ENCODE results near the gene GPN2. TPM values are rescaled to one million over a fixed set of nuclear protein-coding genes. Genes with fewer than 3 reads are reported as not detected.

The GPN2 gene
- total and polyA plus RNA-seq, 2 donors (not counting 3 experiments of a cell fraction or from before 2014, with no cell fraction given), result 21.9 to 37.4 TPM

DNA sequence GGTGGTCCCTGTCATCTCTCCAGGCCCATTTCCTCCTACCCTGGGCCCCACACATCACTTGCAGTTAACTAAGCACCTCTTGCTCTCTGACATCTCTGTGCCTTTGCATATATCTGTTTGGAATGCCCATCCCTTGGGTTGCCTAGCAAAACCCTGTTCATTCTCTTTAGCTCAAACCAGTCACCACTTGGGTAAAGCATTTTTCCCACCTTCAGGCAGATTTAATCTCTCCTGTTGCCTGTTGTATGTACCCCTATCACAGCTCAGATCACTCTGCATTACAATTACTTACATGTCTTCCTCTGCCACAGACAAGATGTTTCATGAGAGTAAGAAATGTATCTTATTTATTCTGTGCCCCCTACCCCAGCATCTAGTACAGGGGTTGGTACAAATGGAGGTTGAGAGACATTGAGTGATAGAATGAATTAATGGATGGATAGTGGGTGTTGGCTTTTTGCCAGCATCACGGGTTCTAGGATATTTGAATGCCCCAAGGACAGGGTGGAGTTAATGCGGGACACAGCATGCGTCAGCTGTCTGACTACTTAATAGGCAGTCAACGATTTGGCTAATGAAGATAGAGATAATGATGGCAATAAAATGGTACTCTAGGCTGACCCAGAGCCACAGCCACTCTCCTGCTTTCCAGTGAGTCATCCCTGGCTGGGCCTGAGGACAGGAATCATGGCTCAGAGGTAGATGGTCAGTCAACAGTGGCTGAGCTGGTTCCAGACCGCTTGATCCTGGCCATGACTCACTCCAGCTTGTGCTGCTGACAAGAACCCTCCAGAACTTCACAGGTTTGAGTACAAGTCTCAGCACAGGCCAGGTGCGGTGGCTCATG is 17.2 kb upstream of the GPN2 start:
- H3K36me3 ChIP-seq (ENCODE audit: control insufficient read depth in 2 of 2, extremely low read depth in 1 of 2, insufficient read depth in 2 of 2, low read length in 2 of 2), result no peaks in the 10 kb centered on the region
- dilution Hi-C loops (cut with MboI; ENCODE audit: extremely low pct_ligation_motif_present, low sequenced_read_pairs) (no loop called here), intact Hi-C loops (cut with micrococcal nuclease) (no loop called here)
- H3K9ac ChIP-seq (replicated peaks; ENCODE audit: extremely low read depth, insufficient read depth, low read length), result no peak overlapping the region
- no peaks in the 10 kb centered on the region for H3K9me3 ChIP-seq (replicated peaks; ENCODE audit: control insufficient read depth, insufficient read depth, low read length)
- peaks cover 0 to 1% of the 10 kb centered on the region in 2 experiments for H3K27me3 ChIP-seq (ENCODE audit: control insufficient read depth in 2 of 2, insufficient read depth in 2 of 2, low read length in 2 of 2)
- H3K4me2 ChIP-seq (ENCODE audit: insufficient read depth, low read length), result no peak overlapping the region
- no peaks in the 10 kb centered on the region for H4K20me1 ChIP-seq (replicated peaks; ENCODE audit: control insufficient read depth, extremely low read depth, insufficient read depth, low read length)
- TF ChIP-seq, protein P1, sequence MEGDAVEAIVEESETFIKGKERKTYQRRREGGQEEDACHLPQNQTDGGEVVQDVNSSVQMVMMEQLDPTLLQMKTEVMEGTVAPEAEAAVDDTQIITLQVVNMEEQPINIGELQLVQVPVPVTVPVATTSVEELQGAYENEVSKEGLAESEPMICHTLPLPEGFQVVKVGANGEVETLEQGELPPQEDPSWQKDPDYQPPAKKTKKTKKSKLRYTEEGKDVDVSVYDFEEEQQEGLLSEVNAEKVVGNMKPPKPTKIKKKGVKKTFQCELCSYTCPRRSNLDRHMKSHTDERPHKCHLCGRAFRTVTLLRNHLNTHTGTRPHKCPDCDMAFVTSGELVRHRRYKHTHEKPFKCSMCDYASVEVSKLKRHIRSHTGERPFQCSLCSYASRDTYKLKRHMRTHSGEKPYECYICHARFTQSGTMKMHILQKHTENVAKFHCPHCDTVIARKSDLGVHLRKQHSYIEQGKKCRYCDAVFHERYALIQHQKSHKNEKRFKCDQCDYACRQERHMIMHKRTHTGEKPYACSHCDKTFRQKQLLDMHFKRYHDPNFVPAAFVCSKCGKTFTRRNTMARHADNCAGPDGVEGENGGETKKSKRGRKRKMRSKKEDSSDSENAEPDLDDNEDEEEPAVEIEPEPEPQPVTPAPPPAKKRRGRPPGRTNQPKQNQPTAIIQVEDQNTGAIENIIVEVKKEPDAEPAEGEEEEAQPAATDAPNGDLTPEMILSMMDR (IDR thresholded peaks at IDR 0.05; ENCODE audit: extremely low read depth in 1 of 2, insufficient read depth in 1 of 2, low read depth in 1 of 2, low read length in 2 of 2), result no peak
- TF ChIP-seq EZH2 (IDR thresholded peaks at IDR 0.05; ENCODE audit: borderline replicate concordance, low read depth, low read length, severe bottlenecking) (no peak), POLR2A (IDR thresholded peaks at IDR 0.05; ENCODE audit: low read depth, low read length) (no peak), POLR2AphosphoS5 (IDR thresholded peaks at IDR 0.05; ENCODE audit: insufficient read depth, low read depth, low read length) (no peak), FOS (IDR thresholded peaks at IDR 0.05; ENCODE audit: borderline replicate concordance, insufficient read depth, low read length) (peak; percentile 83), JUN (IDR thresholded peaks at IDR 0.05; ENCODE audit: borderline replicate concordance, insufficient read depth, insufficient read length, low read depth) (peak; percentile 20)
- no peaks in the 10 kb centered on the region for H3K79me2 ChIP-seq (ENCODE audit: control insufficient read depth, insufficient read depth, low read length)
- POLR2A ChIA-PET, result no interaction called here
- peak; percentile 91 for FAIRE-seq
- CTCF ChIA-PET, result interaction anchor here (1.7 kb wide), 1 partner anchor 20 kb away, joined by 4 read pairs; no protein-coding TSS in a partner anchor
- BruUV-seq (replicated peaks), result no TSS peak
- H3K4me1 ChIP-seq (ENCODE audit: control insufficient read depth, extremely low read depth, insufficient read depth, low read length), result no peaks in the 10 kb centered on the region
- H3K4me3 ChIP-seq (replicated peaks in 1 of 3; ENCODE audit: insufficient read depth in 1 of 3, low read depth in 1 of 3, low read length in 3 of 3), result no peak overlapping the region
- DNase-seq (ENCODE audit: low read depth, low spot score), result peak; percentile 53
- no peak overlapping the region for H3K27ac ChIP-seq (ENCODE audit: insufficient read depth, low read depth, low read length)
- no peak overlapping the region for H2AFZ ChIP-seq (ENCODE audit: low read depth, low read length)
- H3K9me1 ChIP-seq (replicated peaks; ENCODE audit: control insufficient read depth, extremely low read depth, insufficient read depth, low read length), result no peaks in the 10 kb centered on the region

All from endothelial cell of umbilical vein (primary cell).